Ishikawa (cell line): ENCODE results near the gene ESPNL.

Experiments used
- CEBPB ChIP-seq: IDR thresholded peaks from 2 replicates; pipeline ENCODE4 v1.6.1; 2012
- CREB1 ChIP-seq: IDR thresholded peaks from 2 replicates; pipeline ENCODE4 v1.6.1; 2012; ENCODE audit warnings: low read depth
- EGR1 ChIP-seq: IDR thresholded peaks from 2 replicates; pipeline ENCODE4 v1.6.1; 2012
- EP300 ChIP-seq: IDR thresholded peaks from 2 replicates; pipeline ENCODE4 v1.6.1; 2012; ENCODE audit warnings: borderline replicate concordance
- FOXM1 ChIP-seq: IDR thresholded peaks from 2 replicates; pipeline ENCODE4 v1.6.1; 2012; ENCODE audit warnings: low read depth, borderline replicate concordance
- MAX ChIP-seq: IDR thresholded peaks from 2 replicates; pipeline ENCODE4 v1.6.1; 2012
- NFIC ChIP-seq: IDR thresholded peaks from 2 replicates; pipeline ENCODE4 v1.6.1; 2012
- RAD21 ChIP-seq: IDR thresholded peaks from 2 replicates; pipeline ENCODE4 v1.6.1; 2012; ENCODE audit warnings: low read depth
- REST ChIP-seq: IDR thresholded peaks from 2 replicates; pipeline ENCODE4 v1.6.1; 2012; ENCODE audit warnings: low read depth, mild to moderate bottlenecking
- TAF1 ChIP-seq: IDR thresholded peaks from 2 replicates; pipeline ENCODE4 v1.6.1; 2012; ENCODE audit warnings: low read depth, mild to moderate bottlenecking
- TCF12 ChIP-seq: IDR thresholded peaks from 2 replicates; pipeline ENCODE4 v1.6.1; 2012; ENCODE audit warnings: low read depth
- TEAD4 ChIP-seq: IDR thresholded peaks from 2 replicates; pipeline ENCODE4 v1.6.1; 2012
- USF1 ChIP-seq: IDR thresholded peaks from 2 replicates; pipeline ENCODE4 v1.6.1; 2012
- YY1 ChIP-seq: IDR thresholded peaks from 2 replicates; pipeline ENCODE4 v1.6.1; 2012; ENCODE audit warnings: low read depth
- ZBTB7A ChIP-seq: IDR thresholded peaks from 2 replicates; pipeline ENCODE4 v1.6.1; 2012; ENCODE audit warnings: low read depth

The ESPNL gene

DNA sequence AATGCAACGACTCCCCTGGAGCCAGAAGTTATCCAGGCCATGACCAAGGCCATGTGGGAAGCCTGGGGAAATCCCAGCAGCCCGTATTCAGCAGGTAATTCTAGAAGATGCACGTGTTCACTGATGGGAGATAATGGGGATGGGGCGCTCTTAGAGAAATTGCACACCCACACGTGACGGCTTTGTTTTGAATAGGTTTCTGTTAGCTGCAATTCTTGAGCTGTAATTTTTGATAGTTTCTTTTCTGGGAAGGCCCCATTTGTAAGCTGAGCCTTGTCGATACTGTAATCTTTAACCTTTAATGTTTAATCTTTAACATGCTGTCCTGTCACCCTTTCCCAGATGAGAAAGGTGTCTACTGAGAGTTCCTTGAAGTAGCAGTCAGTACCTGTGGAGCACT lies 35.8 kb upstream of the ESPNL start:
- TF ChIP-seq RAD21, result no peak
- TF ChIP-seq YY1, result no peak
- no peak for TF ChIP-seq NFIC
- no peak for TF ChIP-seq FOXM1

DNA sequence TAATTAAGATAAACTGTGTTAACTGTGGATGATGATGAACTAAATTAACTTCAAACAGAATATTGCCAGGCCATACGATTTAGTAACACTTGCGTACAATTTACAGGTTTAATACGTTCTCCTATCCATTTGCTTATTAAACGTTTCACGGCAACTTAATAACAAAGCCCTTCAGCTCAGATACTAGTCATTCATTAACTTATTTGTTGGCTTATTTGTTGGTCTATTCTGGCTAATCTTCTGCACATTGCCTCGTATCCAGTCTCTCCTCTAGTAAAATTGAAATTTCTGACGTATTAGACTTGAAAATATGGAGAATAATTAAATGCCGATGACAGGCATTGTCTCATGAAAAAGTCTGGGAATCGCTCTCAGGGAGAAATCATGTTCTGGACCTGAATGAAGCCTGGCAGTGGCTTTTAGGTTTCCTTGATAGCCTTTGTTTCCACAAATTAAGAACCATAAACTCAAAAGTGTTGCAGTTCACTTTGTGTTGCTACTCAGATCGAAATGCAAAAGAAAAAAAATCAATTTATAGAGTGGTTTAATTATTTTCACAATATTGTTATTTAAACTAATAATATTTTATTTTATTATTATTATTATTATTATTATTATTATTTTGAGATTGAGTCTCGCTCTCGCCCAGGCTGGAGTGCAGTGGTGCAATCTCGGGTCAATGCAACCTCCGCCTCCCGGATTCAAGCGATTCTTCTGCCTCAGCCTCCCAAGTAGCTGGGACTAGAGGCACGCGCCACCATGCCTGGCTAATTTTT lies 34.9 kb upstream of the ESPNL start:
- TF ChIP-seq USF1, result no peak
- no peak for TF ChIP-seq YY1
- no peak for TF ChIP-seq REST
- TF ChIP-seq EP300, result no peak
- TF ChIP-seq EGR1, result no peak
- TF ChIP-seq MAX, result no peak
- TF ChIP-seq TAF1, result no peak
- TF ChIP-seq TEAD4, result no peak
- TF ChIP-seq NFIC, result no peak
- TF ChIP-seq FOXM1, result no peak
- no peak for TF ChIP-seq CEBPB
- no peak for TF ChIP-seq CREB1
- no peak for TF ChIP-seq TCF12
- TF ChIP-seq ZBTB7A, result no peak
- no peak for TF ChIP-seq RAD21

- TF ChIP-seq FOXM1 (no peak), ZBTB7A (no peak), YY1 (no peak), EP300 (no peak), TCF12 (no peak), NFIC (no peak), TEAD4 (no peak), REST (no peak), RAD21 (no peak), TAF1 (no peak), CREB1 (no peak), MAX (no peak), EGR1 (no peak), USF1 (no peak), CEBPB (no peak)
Observed at GRCh38 chr2:238066218-238066617, 33.9 kb upstream of the ESPNL start.

DNA sequence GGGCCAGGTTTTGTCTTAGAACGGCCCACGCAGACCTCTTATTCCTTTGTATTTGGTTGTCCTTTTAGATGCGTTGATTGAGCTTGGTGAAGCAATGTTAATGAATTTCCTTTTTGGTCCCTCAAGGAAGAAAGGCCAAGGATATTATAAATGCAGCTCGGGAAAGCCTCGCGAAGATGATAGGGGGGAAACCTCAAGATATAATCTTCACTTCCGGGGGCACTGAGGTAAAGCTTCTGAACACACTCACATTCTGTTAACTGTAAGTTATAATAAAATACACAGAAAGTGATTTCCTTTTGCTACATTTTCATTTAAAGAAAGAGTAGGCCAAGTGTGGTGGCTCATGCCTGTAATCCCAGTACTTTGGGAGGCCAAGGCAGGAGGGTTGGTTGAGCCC lies 32.2 kb upstream of the ESPNL start:
- TF ChIP-seq NFIC (no peak), TCF12 (no peak), TAF1 (no peak), USF1 (no peak), TEAD4 (no peak), ZBTB7A (no peak), REST (no peak), YY1 (no peak), EP300 (no peak), CEBPB (no peak)
